DMS 273 (cell line): Measurements from ENCODE around the gene SCUBE3.

ENCODE experiments used
- DNase-seq: peaks from one replicate; lab custom pipeline; 2025; ENCODE audit not compliant: unreplicated experiment; lab: John Stamatoyannopoulos, UW

Gene SCUBE3

DNA sequence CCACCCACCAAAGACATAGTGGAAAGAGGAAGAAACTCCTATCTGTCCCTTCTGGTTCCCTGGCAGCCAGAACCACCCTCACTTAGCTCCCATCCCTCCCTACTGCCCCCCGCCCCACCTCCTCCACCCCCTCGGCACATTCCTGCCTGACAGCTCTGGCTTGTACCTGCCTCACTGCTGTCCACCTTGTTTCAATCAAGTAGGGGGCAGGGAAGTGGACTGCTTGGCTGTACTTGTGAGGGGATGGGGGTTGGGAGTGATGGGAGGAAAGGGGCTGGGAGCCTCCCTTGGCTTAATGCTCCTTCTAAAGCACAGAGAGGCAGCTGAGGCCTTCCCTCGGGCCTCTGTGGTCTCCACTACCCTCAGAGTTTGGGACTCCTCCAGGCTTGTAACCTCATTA lies 23.7 kb downstream of the SCUBE3 start:
- DNase-seq: no peak

DNA sequence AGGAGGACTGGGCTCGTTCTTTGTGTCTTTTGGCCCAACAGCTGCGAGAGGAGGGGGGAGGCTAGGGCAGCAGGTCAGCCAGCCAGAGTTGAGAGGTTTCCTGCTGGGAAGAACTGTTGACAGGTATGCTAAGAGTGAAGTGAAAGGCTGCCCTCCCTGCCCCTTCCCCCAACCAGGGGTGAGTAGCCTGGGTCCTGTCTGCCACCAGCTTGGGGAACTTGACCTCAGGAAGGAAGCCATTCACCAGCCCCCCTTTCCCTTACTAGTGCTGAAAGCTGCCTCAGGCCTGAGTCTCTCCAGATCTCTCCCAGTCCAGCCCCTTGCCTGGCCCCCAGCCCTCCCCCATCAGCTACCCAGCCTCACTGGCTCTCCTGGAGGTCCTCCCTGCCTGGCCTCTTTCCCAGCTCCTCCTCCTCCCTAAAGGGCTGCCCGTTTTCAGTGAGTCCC lies 25.1 kb downstream of the SCUBE3 start:
- DNase-seq: no peak

DNA sequence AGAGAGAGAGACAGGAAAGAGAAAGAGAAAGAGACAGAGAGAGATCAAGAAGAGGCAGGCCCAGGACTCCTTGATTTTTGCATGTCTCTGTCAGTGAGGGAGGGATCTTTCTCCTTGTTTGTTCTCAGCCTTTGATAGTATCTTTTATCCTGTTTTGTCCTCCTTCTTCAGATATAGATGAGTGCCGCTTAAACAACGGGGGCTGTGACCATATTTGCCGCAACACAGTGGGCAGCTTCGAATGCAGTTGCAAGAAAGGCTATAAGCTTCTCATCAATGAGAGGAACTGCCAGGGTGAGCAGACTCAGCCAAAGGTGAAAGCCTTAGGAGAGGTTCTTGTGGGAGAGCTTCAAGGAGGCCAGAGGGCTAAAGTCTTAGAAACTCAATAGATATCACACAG lies 25.8 kb downstream of the SCUBE3 start:
- no peak for DNase-seq

DNA sequence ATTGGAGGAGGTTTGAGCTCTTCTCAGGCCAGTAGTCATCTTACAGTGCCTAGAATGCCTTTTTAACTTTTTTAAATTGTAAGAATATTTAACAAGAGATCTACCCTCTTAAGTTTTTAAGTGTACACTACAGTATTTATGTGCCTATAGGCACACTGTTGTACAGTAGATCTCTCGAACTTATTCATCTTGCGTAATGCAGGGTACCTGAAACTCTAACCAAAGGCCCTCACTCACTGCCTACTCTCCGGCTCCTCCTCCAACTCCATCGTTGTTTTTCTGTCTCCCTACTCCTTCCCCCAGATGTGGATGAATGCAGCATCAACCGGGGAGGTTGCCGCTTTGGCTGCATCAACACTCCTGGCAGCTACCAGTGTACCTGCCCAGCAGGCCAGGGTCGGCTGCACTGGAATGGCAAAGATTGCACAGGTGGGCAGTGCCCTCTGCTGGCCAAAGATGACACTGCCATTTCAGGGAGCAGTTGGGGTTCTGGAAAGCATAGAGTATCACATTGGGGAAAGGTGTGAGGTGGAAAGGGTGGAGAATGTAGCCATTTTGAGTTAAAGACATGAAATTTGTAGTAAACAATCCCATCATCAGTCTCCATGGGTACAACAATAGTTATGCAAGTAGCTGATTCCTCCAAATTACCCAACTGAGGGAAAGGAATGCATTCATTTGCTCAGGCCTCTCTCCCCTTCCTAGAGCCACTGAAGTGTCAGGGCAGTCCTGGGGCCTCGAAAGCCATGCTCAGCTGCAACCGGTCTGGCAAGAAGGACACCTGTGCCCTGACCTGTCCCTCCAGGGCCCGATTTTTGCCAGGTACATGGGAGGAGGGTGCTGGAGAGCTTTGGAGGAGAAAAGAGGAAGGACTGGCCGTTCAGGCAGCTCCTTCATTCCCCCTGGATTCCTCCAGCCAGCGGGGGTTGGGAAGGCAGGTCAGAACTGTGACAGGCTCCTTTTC lies 27.4 kb downstream of the SCUBE3 start:
- DNase-seq: peak; percentile 84

DNA sequence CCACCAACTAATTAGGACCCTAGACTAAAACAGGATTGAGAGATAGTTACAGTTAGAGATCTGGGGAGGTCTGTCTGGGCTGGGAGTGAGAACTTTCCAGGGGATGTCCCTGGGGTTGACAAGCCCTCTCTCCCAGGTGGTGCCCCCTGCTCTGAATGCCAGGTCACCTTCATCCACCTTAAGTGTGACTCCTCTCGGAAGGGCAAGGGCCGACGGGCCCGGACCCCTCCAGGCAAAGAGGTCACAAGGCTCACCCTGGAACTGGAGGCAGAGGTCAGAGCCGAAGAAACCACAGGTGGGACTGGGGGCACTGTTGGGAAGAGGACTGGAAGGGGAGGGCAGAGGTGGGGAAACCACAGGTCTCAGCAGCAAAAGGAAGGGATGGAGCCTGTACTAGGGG lies 28.7 kb downstream of the SCUBE3 start:
- DNase-seq: no peak

DNA sequence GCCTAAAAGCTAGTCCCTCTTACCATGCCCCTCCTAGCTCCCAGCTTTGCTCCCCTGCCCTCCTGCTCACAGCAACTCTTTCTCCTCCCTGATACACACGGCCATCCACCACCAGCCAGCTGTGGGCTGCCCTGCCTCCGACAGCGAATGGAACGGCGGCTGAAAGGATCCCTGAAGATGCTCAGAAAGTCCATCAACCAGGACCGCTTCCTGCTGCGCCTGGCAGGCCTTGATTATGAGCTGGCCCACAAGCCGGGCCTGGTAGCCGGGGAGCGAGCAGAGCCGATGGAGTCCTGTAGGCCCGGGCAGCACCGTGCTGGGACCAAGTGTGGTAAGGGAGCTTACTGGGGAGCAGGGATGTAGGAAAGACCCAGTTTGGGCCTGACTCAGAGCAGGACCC lies 29.1 kb downstream of the SCUBE3 start:
- DNase-seq: no peak

DNA sequence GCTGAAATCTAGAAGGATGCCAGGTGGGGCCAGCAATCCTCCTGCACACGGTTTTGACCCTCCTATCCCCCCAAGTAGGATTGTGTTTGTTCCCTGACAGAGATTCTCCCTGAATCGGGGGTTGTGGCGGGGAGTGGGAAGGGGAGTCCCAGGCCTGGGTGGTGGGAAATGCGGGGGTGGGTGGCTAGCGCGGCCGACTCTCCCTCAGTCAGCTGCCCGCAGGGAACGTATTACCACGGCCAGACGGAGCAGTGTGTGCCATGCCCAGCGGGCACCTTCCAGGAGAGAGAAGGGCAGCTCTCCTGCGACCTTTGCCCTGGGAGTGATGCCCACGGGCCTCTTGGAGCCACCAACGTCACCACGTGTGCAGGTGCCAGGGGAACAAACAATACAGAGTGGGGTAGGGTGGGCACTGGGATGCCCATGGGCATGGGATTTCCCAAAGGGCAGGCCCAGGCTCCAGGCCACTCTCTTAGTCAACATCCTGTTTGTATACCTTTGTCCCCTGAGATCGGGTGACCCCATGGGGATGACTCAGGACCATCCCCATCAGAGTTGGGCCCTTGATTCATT lies 29.7 kb downstream of the SCUBE3 start:
- no peak for DNase-seq

DNA sequence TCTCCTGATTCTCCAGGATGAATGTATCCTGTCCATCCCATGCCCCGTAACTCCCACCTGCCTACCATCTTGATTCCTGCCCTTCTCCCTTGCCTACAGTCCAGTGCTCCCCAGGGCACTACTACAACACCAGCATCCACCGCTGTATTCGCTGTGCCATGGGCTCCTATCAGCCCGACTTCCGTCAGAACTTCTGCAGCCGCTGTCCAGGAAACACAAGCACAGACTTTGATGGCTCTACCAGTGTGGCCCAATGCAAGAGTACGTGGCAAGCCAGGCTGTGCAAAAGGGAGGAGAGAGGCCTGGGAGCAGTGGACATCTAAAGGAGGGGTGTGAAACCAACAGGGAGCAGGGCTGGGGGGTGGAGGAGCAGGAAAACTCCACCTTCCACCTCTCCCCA lies 30.8 kb downstream of the SCUBE3 start:
- no peak for DNase-seq

DNA sequence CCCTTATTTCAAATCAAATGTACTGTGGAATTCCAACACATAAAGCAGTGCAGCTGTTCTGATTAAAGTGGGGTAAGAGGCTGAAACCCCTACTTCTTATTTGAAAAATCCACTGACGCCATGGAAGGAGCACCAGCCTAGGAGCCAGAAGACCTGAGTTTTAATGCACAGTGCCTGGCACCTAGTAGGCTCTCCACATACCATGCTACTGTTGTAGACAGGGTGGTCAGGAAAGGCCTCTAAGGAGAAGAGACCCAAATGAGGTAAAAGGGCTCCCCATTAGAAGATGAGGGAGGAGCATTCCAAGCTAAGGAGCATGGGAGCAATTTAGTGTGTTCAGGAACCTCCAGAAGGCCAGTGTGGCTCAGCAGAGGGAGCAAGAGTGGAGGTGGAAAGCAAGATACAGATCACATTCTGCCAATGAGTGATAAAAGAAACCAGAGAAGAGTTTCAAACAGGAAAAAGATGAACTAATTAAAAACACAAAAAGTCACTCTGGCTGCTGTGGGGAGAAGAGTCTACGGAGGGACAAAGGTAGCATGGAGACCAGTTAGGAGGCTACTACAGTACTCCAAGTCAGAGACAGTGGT lies 34.0 kb downstream of the SCUBE3 start:
- no peak for DNase-seq

DNA sequence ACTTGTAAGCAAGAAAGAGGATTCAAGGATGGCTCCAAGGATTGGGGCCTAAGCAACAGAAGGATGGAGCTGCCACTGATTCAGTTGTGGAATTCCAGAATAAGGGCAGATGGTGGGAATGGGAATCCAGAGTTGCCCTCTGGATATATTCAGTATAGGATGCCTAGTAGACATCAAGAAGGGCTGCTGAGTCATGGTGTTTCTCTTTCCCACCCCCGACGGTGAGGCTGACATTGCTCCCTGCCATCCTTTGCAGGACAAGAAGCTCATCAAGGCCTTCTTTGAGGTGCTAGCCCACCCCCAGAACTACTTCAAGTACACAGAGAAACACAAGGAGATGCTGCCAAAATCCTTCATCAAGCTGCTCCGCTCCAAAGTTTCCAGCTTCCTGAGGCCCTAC lies 34.5 kb downstream of the SCUBE3 start:
- DNase-seq: peak; percentile 20

DNA sequence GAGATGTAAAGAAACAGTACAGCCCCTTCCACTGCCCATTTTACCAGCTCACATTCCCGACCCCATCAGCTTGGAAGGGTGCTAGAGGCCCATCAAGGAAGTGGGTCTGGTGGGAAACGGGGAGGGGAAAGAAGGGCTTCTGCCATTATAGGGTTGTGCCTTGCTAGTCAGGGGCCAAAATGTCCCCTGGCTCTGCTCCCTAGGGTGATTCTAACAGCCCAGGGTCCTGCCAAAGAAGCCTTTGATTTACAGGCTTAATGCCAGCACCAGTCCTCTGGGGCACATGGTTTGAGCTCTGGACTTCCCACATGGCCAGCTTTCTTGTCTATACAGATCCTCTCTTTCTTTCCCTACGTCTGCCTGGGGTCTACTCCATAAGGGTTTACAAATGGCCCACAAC lies 35.2 kb downstream of the SCUBE3 start:
- DNase-seq: no peak

DNA sequence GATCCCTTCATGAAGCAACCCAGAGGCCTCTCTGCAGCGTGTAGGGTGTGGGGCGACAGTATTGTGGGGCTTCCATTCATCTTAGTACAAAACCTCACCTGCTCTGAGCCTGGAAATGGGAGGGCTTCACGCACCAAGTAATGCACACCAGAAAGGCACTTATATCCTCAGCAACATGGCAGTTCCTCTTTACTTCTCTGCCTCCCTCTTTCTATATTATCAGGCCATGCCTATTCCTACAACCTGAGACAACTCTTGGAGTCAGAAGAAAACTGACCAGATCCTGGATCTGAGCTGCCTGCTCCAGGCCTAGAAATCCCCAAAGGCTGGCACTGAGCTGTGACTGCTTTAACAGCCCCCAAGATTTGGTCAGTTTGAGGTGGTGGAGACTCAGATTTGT lies 38.2 kb downstream of the SCUBE3 start:
- no peak for DNase-seq

DNA sequence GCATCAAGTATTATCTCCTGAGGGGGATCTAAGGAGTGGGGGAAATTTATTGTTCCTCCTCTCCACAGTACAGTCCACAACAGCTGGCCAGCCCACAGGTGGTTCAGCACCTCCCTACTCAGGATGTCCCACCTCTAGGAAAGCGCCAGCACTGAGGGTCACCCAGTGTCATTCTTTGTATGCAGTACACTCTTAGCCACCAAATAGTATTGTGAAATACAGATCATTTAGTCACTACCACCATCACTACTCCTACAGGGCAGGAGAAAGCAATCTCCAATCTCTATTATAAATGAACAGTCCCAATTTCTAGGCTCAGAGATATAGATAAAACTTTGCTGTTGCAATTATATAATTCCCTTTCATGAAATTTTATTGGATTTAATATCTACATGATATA lies 39.5 kb downstream of the SCUBE3 start:
- no peak for DNase-seq

DNA sequence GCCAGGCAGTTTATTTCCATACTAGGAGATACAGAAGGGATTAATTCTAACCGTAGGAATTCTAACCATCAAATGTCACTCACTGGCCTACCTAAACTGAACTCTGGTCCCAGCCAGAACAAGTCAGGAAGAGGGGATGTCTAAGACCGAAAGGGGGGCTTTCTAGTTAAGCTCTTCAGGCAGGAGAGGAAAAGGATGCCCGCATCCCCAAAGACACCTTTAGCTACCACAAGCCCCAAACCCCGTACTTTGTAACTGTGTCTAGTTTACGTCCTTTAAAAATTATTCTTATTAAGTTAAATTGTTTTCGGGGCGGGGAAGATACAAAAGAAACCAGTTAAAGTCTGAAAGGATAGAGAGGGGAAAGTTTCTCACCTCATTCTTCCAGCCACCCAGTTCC lies 44.6 kb downstream of the SCUBE3 start:
- DNase-seq: no peak

DNA sequence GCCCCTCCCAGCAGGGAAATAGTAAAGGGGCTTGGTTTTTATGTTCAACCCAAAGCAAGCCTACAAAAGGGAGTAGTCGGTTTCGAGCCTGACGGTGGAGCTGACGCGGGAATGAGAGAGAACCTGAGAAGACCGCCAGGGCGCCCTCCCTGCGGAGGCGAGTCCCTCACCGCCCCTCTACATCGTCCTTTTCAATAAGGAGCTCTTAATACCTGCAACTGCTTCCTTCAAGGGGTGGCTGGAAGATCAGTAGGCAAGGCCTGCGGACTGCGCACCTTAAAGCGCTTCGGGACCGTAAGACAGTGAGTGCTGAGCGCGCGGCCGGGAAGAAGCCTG lies 45.1 kb downstream of the SCUBE3 start:
- DNase-seq: peak; percentile 85

DNA sequence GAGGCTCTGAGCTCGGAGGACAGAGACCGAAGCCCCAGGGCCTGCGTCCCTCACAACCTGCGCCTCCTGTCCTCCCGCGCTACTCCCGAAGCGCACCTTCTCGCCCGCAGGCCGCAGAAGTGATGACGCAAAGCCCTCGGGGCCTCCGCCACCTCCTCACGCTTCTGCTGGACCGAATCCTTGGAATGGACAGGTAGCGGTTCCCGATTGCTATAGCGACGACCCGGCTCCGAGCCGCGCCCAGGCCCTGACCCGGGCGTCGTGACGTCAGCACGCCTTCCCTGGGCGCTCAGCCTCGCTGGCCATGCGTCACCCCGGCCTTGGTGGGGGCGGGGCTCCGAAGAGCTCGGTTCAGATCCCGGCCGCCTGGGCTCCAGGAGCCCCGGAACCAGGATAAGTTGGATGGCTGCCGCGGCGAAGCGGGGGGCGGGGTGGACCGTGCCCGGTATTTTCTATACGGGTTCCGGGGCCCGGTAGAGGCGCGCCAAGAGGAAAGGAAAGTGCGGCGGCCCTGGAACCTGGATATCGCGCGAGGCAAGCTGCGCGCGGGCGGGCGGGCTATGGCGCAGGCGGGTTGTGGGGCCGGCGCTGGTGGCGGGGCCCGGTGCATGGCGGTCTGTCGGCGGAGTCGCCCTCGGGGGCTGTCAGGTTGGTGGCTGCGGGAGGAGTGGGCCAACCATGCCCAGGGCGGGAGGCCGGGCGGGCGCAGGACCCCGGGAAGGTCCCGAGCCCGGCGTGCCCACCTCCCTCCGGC lies 45.6 kb downstream of the SCUBE3 start, which contains the start of gene ZNF76:
TSS of gene ZNF76 (plus strand) at position 542 of the 754 bp plus-strand sequence. CDS start 21,417 bp downstream, outside the sequence.
- DNase-seq: peak; percentile 99

DNA sequence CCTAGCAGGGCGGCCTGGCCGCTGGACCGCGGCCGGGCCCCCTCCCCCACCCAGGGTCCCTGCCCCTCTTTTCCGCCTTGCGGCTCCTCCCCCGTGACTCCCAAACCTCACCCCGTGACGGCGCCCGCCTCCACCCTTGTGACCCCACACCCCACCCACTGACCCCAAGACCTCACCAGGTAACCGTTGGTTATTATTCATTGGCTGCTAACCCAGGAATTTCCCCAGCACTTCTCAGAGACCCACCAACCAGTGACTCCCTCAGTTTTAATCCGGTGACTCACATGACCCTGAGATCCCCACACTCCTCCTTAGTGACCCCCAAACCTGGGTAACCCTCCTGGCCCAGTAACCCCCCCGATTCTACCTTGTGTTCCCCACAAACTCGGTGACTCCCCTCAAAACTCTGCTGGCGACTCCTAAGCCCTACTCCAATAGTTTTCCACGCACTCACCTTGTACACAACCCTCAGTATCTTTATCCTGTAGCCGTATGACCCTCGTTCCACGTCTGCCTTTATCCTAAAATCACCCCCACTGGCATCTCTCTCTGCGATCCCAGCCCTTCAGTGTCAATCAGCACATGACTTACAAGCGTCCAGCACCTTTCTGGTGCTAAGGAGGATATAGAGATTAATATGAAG lies 46.3 kb downstream of the SCUBE3 start:
- peak; percentile 82 for DNase-seq

DNA sequence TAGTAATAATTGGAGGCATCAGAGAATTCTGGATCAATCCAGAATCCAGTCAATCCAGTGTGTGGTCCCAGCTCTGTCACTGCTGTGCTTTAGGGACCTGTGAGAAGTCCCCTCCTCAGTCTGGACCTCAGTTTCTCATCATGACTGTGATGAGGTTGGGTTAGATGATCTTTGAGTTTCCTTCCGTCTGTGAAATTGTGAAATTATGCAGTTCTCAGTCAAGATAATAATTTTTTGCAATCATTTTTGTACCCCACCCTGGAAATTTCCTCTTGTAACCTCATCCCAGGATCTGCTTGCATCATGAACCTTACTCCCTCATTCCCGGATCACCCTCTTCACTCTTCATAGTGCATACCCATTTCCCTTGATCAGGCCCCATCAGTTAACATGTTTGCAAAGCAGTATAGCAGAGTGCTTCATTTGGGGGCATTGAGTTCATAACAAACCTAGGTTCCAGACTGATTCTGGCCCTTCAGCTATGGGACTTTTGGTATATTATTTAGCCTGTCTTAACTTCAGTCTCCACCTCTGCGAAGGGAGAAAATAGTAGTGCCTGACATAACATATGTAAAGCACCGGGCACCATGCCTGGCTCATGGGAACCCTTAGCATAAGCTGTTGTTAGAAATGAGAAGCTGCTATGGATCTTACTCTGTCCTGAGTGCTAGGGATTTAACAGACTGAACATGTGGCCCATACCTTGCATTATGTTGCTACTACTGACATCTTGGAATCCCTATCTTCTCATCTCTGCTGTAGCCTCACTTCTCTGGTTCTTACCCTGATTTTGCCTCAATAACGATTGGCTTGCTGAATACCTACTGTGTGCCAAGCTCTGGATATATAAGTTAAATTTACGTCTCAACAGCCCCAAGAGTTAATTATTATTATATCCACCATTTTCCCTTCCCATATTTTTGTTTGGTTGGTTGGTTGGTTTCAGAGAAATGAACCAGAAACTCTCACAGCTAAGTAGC lies 47.1 kb downstream of the SCUBE3 start:
- peak; percentile 25 for DNase-seq

DNA sequence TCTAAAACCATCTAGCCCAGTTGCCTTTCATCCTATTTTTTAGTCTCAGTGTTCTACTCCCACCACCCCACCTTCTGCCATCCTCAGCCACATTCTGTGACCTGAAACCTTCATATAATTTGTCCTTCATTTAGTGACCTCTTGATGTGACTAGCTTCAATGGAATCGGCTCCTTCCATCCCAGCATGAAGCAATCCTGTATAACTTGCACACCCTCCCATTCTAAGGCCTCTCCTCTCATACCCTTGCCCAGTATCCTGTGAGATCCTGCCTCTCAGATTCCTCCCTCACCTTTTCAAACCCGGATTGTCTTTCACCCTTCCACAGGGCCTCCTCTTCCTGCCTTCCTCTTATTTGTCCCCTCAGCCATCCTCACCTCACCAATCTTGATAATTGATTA lies 48.8 kb downstream of the SCUBE3 start:
- DNase-seq: no peak
